CD8-positive, alpha-beta memory T cell (primary cell): ENCODE measurements around the gene PYCARD. TPM values are rescaled to one million over a fixed set of nuclear protein-coding genes. Genes with fewer than 3 reads are reported as not detected.

Experiments
- CTCF ChIA-PET: fragments of 350-600 bp; sonication (Branson Sonifier 250); formaldehyde crosslinking; loops from one replicate; lab custom pipeline; 2021; ENCODE audit warnings: antibody characterized with exemption; lab: Charles Lee
- POLR2A ChIA-PET: fragments of 350-600 bp; sonication (Branson Sonifier 250); formaldehyde crosslinking; loops from one replicate; lab custom pipeline; 2021; ENCODE audit warnings: antibody characterized with exemption; lab: Charles Lee
- DNase-seq, 5 donors: peaks; one replicate each; pipeline versions ENCODE4 v3.0.0 to v3.0.0-alpha.2; 2020 to 2022; ENCODE audit warnings: mixed read lengths in 1 of 5
- H3K27ac ChIP-seq: one replicate; pipeline ENCODE4 v1.7.0; 2013; ENCODE audit warnings: low read depth, mild to moderate bottlenecking, low read length, moderate library complexity
- H3K27me3 ChIP-seq: 2 replicates; pipeline ENCODE4 v1.7.0; 2013; ENCODE audit warnings: low read length, mild to moderate bottlenecking; ENCODE audit not compliant: insufficient read depth, poor library complexity, severe bottlenecking
- H3K36me3 ChIP-seq: 2 replicates; pipeline ENCODE4 v1.7.0; 2013; ENCODE audit warnings: mild to moderate bottlenecking, low read length, moderate library complexity; ENCODE audit not compliant: insufficient read depth
- H3K4me1 ChIP-seq: 2 replicates; pipeline ENCODE4 v1.7.0; 2013; ENCODE audit warnings: mild to moderate bottlenecking, low read length, moderate library complexity; ENCODE audit not compliant: insufficient read depth
- H3K4me3 ChIP-seq: 2 replicates; pipeline ENCODE4 v1.7.0; 2013; ENCODE audit warnings: mild to moderate bottlenecking, low read length
- H3K9me3 ChIP-seq: 2 replicates; pipeline ENCODE4 v1.7.0; 2013; ENCODE audit warnings: mild to moderate bottlenecking, low read length
- H3K27ac Mint-ChIP-seq, 8 donors: one replicate each; pipeline ENCODE4 v1.8.0; 2020 to 2021; ENCODE audit warnings: mixed read lengths in 8 of 8, mild to moderate bottlenecking in 6 of 8, inconsistent platforms in 3 of 8, moderate library complexity in 3 of 8
- H3K27me3 Mint-ChIP-seq, 2 donors: one replicate each; pipeline ENCODE4 v1.8.0; 2020 to 2021; ENCODE audit warnings: mixed read lengths in 2 of 2, mild to moderate bottlenecking in 1 of 2, moderate library complexity in 1 of 2
- H3K36me3 Mint-ChIP-seq, 3 donors: one replicate each; pipeline ENCODE4 v1.8.0; 2020 to 2021; ENCODE audit warnings: mixed read lengths in 3 of 3, inconsistent platforms in 1 of 3, mild to moderate bottlenecking in 1 of 3
- H3K4me1 Mint-ChIP-seq, 3 donors: one replicate each; pipeline ENCODE4 v1.8.0; 2020 to 2021; ENCODE audit warnings: mixed read lengths in 3 of 3, inconsistent platforms in 1 of 3, mild to moderate bottlenecking in 1 of 3
- H3K4me3 Mint-ChIP-seq, 7 donors: one replicate each; pipeline ENCODE4 v1.8.0; 2020 to 2021; ENCODE audit warnings: mixed read lengths in 7 of 7, mild to moderate bottlenecking in 6 of 7, moderate library complexity in 4 of 7, inconsistent platforms in 2 of 7
- H3K9me3 Mint-ChIP-seq, 5 donors: one replicate each; pipeline ENCODE4 v1.8.0; 2020 to 2022; ENCODE audit warnings: mixed read lengths in 5 of 5, mild to moderate bottlenecking in 3 of 5, moderate library complexity in 2 of 5, inconsistent platforms in 1 of 5
- polyA plus RNA-seq: library from polyadenylated mRNA; unstranded; fragments of 300-500 nt; fragmentation: Illumina TruSeq; gene quantifications from one replicate; pipeline ENCODE4 v1.2.3, GENCODE V29; 2021
- total RNA-seq, 2 experiments: library from RNA; stranded (reverse); gene quantifications; one replicate each; pipeline ENCODE4 v1.2.3, GENCODE V29; 2021

PYCARD gene
- total and polyA plus RNA-seq, 3 experiments from 2014 or later = 4.5 to 77.8 (median 5.9) TPM

GRCh38 chr16:31242206-31242605 is 39.6 kb upstream of the PYCARD start:
- no peak for DNase-seq
- Histone ChIP-seq H3K4me3 (no peak overlapping the region), H3K27ac (no peak overlapping the region), H3K9me3 (no peaks in the 10 kb centered on the region), H3K4me1 (no peaks in the 10 kb centered on the region), H3K27me3 (no peaks in the 10 kb centered on the region), H3K36me3 (no peaks in the 10 kb centered on the region)
- Mint-ChIP-seq H3K4me3 (no peak overlapping the region), H3K9me3 (no peaks in the 10 kb centered on the region), H3K27ac (no peak overlapping the region), H3K27me3 (peaks cover 0 to 4% of the 10 kb centered on the region in 2 donors), H3K4me1 (no peaks in the 10 kb centered on the region), H3K36me3 (no peaks in the 10 kb centered on the region)
- ChIA-PET CTCF (no interaction called here), POLR2A (interaction anchor here (0.6 kb wide), 1 partner anchor 15 kb away, joined by 4 read pairs; no protein-coding TSS in a partner anchor)

GRCh38 chr16:31238041-31238440 is 35.5 kb upstream of the PYCARD start:
- Mint-ChIP-seq H3K4me1 (peaks cover 0 to 3% (median 0%) of the 10 kb centered on the region in 3 donors), H3K27me3 (no peaks in the 10 kb centered on the region), H3K36me3 (no peaks in the 10 kb centered on the region), H3K27ac (peak overlapping the region in 1 of 8 donors; percentile 54), H3K9me3 (peaks cover 0 to 3% (median 0%) of the 10 kb centered on the region in 5 donors), H3K4me3 (no peak overlapping the region)
- Histone ChIP-seq H3K27ac (no peak overlapping the region), H3K4me3 (no peak overlapping the region), H3K27me3 (no peaks in the 10 kb centered on the region), H3K4me1 (no peaks in the 10 kb centered on the region), H3K9me3 (no peaks in the 10 kb centered on the region), H3K36me3 (no peaks in the 10 kb centered on the region)
- CTCF ChIA-PET = no interaction called here
- no peak for DNase-seq
- POLR2A ChIA-PET = no interaction called here

- H3K36me3 Mint-ChIP-seq = no peaks in the 10 kb centered on the region
- H3K9me3 Mint-ChIP-seq = peaks cover 0 to 2% (median 0%) of the 10 kb centered on the region in 5 donors
- POLR2A ChIA-PET = no interaction called here
- CTCF ChIA-PET = no interaction called here
- H3K27me3 Mint-ChIP-seq = peaks cover 0 to 6% of the 10 kb centered on the region in 2 donors
- no peak for DNase-seq
- peak overlapping the region; percentile 54 for H3K27ac ChIP-seq
- no peaks in the 10 kb centered on the region for H3K36me3 ChIP-seq
- no peak overlapping the region for H3K4me3 Mint-ChIP-seq
- H3K9me3 ChIP-seq = no peaks in the 10 kb centered on the region
- H3K27me3 ChIP-seq = no peaks in the 10 kb centered on the region
- H3K4me3 ChIP-seq = no peak overlapping the region
- no peaks in the 10 kb centered on the region for H3K4me1 ChIP-seq
- no peaks in the 10 kb centered on the region for H3K4me1 Mint-ChIP-seq
- no peak overlapping the region for H3K27ac Mint-ChIP-seq
These were observed 26.9 kb upstream of the PYCARD start for GRCh38 chr16:31229501-31229900.

- Histone ChIP-seq H3K27ac (no peak overlapping the region), H3K9me3 (no peaks in the 10 kb centered on the region), H3K27me3 (no peaks in the 10 kb centered on the region), H3K36me3 (no peaks in the 10 kb centered on the region), H3K4me3 (no peak overlapping the region), H3K4me1 (no peaks in the 10 kb centered on the region)
- H3K9me3 Mint-ChIP-seq = no peaks in the 10 kb centered on the region
- H3K4me1 Mint-ChIP-seq = no peaks in the 10 kb centered on the region
- no peak overlapping the region for H3K4me3 Mint-ChIP-seq
- ChIA-PET CTCF (no interaction called here), POLR2A (no interaction called here)
- H3K27ac Mint-ChIP-seq = no peak overlapping the region
- no peaks in the 10 kb centered on the region for H3K36me3 Mint-ChIP-seq
- DNase-seq = no peak
- H3K27me3 Mint-ChIP-seq = peaks cover 0 to 6% of the 10 kb centered on the region in 2 donors
These were observed 25.6 kb upstream of the PYCARD start for GRCh38 chr16:31228206-31228605.

GRCh38 chr16:31225193-31225592 is 22.6 kb upstream of the PYCARD start:
- Histone ChIP-seq H3K27ac (no peak overlapping the region), H3K27me3 (no peaks in the 10 kb centered on the region), H3K4me3 (no peak overlapping the region), H3K9me3 (no peaks in the 10 kb centered on the region), H3K4me1 (no peaks in the 10 kb centered on the region), H3K36me3 (no peaks in the 10 kb centered on the region)
- no peaks in the 10 kb centered on the region for H3K36me3 Mint-ChIP-seq
- ChIA-PET CTCF (no interaction called here), POLR2A (no interaction called here)
- no peak for DNase-seq
- H3K9me3 Mint-ChIP-seq = no peaks in the 10 kb centered on the region
- no peaks in the 10 kb centered on the region for H3K4me1 Mint-ChIP-seq
- H3K27me3 Mint-ChIP-seq = peaks cover 2 to 11% of the 10 kb centered on the region in 2 donors
- no peak overlapping the region for H3K4me3 Mint-ChIP-seq
- peak overlapping the region in 1 of 8 donors; percentile 61 for H3K27ac Mint-ChIP-seq

GRCh38 chr16:31224092-31224955 is 21.8 kb upstream of the PYCARD start:
- POLR2A ChIA-PET = no interaction called here
- no peaks in the 10 kb centered on the region for H3K36me3 Mint-ChIP-seq
- DNase-seq = no peak

GRCh38 chr16:31223044-31223443 is 20.5 kb upstream of the PYCARD start:
- DNase-seq = no peak
- Histone ChIP-seq H3K27me3 (peaks cover under 1% of the 10 kb centered on the region), H3K4me3 (no peak overlapping the region), H3K36me3 (no peaks in the 10 kb centered on the region), H3K4me1 (no peaks in the 10 kb centered on the region), H3K9me3 (no peaks in the 10 kb centered on the region), H3K27ac (no peak overlapping the region)
- ChIA-PET CTCF (no interaction called here), POLR2A (no interaction called here)
- Mint-ChIP-seq H3K4me1 (no peaks in the 10 kb centered on the region), H3K27me3 (peaks cover 8 to 20% of the 10 kb centered on the region in 2 donors), H3K36me3 (no peaks in the 10 kb centered on the region), H3K27ac (no peak overlapping the region), H3K9me3 (no peaks in the 10 kb centered on the region), H3K4me3 (no peak overlapping the region)

More at GRCh38 chr16:31224092-31224955, 21.8 kb upstream of the PYCARD start:
- H3K27me3 Mint-ChIP-seq = peaks cover 2 to 9% of the 10 kb centered on the region in 2 donors
- H3K4me3 ChIP-seq = no peak overlapping the region
- H3K4me1 Mint-ChIP-seq = no peaks in the 10 kb centered on the region
- no peaks in the 10 kb centered on the region for H3K27me3 ChIP-seq
- no peak overlapping the region for H3K27ac Mint-ChIP-seq
- no peaks in the 10 kb centered on the region for H3K9me3 ChIP-seq
- no peak overlapping the region for H3K27ac ChIP-seq
- H3K4me3 Mint-ChIP-seq = no peak overlapping the region
- H3K36me3 ChIP-seq = no peaks in the 10 kb centered on the region
- no peaks in the 10 kb centered on the region for H3K4me1 ChIP-seq
- H3K9me3 Mint-ChIP-seq = no peaks in the 10 kb centered on the region
- CTCF ChIA-PET = no interaction called here

- no peaks in the 10 kb centered on the region for H3K9me3 Mint-ChIP-seq
- POLR2A ChIA-PET = no interaction called here
- CTCF ChIA-PET = no interaction called here
- H3K36me3 Mint-ChIP-seq = no peaks in the 10 kb centered on the region
- H3K4me3 Mint-ChIP-seq = no peak overlapping the region
- Histone ChIP-seq H3K4me1 (peaks cover 8% of the 10 kb centered on the region), H3K27me3 (peaks cover 16% of the 10 kb centered on the region), H3K27ac (no peak overlapping the region), H3K4me3 (no peak overlapping the region), H3K36me3 (no peaks in the 10 kb centered on the region), H3K9me3 (no peaks in the 10 kb centered on the region)
- no peak for DNase-seq
- H3K27me3 Mint-ChIP-seq = peaks cover 21 to 33% of the 10 kb centered on the region in 2 donors
- no peak overlapping the region for H3K27ac Mint-ChIP-seq
- H3K4me1 Mint-ChIP-seq = peaks cover 5 to 6% (median 5%) of the 10 kb centered on the region in 3 donors
These were observed 19.0 kb upstream of the PYCARD start for GRCh38 chr16:31221357-31222160.
